ENCODE data around the gene KPTN. TPM values are rescaled to one million over a fixed set of nuclear protein-coding genes. Genes with fewer than 3 reads are reported as not detected.

The KPTN gene
- total and polyA plus RNA-seq, 12 donors = 2.9 to 121 (median 9.9) TPM

- H3K4me3 ChIP-seq = no peak overlapping the region
- 0 to 22% (median 20%) methylated on average over 2 to 6 of the region's 6 CpGs for WGBS, 4 donors
- H3K27ac ChIP-seq = no peak overlapping the region
- H3K4me1 ChIP-seq (replicated peaks in 1 of 2) = peaks cover 0 to 4% of the 10 kb centered on the region in 2 donors
- H3K9me3 ChIP-seq (replicated peaks in 1 of 3) = no peaks in the 10 kb centered on the region
- TF ChIP-seq, protein P1, sequence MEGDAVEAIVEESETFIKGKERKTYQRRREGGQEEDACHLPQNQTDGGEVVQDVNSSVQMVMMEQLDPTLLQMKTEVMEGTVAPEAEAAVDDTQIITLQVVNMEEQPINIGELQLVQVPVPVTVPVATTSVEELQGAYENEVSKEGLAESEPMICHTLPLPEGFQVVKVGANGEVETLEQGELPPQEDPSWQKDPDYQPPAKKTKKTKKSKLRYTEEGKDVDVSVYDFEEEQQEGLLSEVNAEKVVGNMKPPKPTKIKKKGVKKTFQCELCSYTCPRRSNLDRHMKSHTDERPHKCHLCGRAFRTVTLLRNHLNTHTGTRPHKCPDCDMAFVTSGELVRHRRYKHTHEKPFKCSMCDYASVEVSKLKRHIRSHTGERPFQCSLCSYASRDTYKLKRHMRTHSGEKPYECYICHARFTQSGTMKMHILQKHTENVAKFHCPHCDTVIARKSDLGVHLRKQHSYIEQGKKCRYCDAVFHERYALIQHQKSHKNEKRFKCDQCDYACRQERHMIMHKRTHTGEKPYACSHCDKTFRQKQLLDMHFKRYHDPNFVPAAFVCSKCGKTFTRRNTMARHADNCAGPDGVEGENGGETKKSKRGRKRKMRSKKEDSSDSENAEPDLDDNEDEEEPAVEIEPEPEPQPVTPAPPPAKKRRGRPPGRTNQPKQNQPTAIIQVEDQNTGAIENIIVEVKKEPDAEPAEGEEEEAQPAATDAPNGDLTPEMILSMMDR (IDR thresholded peaks at IDR 0.05) = no peak
- no peak for TF ChIP-seq POLR2A (IDR thresholded peaks at IDR 0.05)
- peaks cover 26% of the 10 kb centered on the region for H3K27me3 ChIP-seq
- intact Hi-C loops (cut with DNase I) = no loop called here
- DNase-seq = no peak
- no peaks in the 10 kb centered on the region for H3K36me3 ChIP-seq (replicated peaks in 1 of 2)
Measured at GRCh38 chr19:47469363-47469700, 14.7 kb downstream of the KPTN start.

DNA sequence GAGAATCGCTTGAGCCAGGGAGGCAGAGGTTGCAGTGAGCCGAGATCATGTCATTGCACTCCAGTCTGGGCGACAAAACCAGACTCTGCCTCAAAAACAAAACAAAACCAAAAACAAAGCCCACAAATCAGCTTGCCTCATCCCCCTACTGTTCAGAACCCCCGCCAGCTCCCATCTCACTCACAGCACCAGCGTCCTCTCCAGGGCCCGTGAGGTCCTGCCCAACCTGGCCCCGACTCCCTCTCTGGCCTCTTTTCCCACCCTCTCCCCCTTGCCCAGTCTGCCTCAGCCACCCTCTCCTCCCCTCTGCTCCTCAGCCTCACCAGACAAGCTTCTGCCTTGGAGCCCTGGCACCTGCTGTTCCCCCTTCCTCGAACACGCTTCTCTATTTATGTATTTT lies 16.1 kb downstream of the KPTN start:
- peaks cover 24% of the 10 kb centered on the region for H3K27me3 ChIP-seq
- no peak overlapping the region for H3K4me3 ChIP-seq
- intact Hi-C loops (cut with DNase I) = no loop called here
- H3K27ac ChIP-seq = no peak overlapping the region
- H3K36me3 ChIP-seq (replicated peaks in 1 of 2) = no peaks in the 10 kb centered on the region
- H3K4me1 ChIP-seq (replicated peaks in 1 of 2) = peaks cover 0 to 4% of the 10 kb centered on the region in 2 donors
- H3K9me3 ChIP-seq (replicated peaks in 1 of 3) = no peaks in the 10 kb centered on the region
- TF ChIP-seq POLR2A (IDR thresholded peaks at IDR 0.05) = no peak
- TF ChIP-seq, protein P1 (IDR thresholded peaks at IDR 0.05) = no peak
- DNase-seq = no peak
- 35 to 54% (median 42%) methylated on average over 9 of the region's 9 CpGs for WGBS, 4 donors

DNA sequence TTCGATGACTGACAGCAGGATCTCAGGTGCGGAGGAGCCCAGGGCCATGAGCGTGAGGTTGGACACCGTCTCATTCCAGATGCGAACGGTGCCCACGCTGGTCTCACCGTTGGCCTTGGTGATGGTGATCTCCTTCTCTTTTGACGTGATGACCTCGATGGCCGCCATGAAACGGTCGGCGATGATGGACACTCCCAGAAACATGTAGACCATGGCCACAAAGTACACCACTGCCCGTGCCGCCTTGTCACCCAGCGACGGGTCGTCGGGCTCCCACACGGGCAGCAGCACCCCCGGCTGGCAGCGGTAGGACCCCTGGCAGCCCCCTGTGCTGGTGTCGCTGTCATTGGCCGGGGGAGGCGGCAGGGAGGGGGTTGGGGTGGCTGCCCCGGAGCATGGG lies 18.1 kb downstream of the KPTN start:
- no peak for TF ChIP-seq POLR2A (IDR thresholded peaks at IDR 0.05)
- TF ChIP-seq, protein P1 (IDR thresholded peaks at IDR 0.05) = no peak
- Histone ChIP-seq H3K4me1 (replicated peaks in 1 of 2) (no peaks in the 10 kb centered on the region), H3K36me3 (replicated peaks in 1 of 2) (no peaks in the 10 kb centered on the region), H3K9me3 (replicated peaks in 1 of 3) (no peaks in the 10 kb centered on the region), H3K27ac (no peak overlapping the region), H3K27me3 (peaks cover 12% of the 10 kb centered on the region), H3K4me3 (no peak overlapping the region)
- no peak for DNase-seq
- intact Hi-C loops (cut with DNase I) = no loop called here
- 84 to 88% (median 88%) methylated on average over 18 to 27 of the region's 27 CpGs; no CpG with 5 or more reads in 1 of the 4 donors for WGBS, 4 donors

DNA sequence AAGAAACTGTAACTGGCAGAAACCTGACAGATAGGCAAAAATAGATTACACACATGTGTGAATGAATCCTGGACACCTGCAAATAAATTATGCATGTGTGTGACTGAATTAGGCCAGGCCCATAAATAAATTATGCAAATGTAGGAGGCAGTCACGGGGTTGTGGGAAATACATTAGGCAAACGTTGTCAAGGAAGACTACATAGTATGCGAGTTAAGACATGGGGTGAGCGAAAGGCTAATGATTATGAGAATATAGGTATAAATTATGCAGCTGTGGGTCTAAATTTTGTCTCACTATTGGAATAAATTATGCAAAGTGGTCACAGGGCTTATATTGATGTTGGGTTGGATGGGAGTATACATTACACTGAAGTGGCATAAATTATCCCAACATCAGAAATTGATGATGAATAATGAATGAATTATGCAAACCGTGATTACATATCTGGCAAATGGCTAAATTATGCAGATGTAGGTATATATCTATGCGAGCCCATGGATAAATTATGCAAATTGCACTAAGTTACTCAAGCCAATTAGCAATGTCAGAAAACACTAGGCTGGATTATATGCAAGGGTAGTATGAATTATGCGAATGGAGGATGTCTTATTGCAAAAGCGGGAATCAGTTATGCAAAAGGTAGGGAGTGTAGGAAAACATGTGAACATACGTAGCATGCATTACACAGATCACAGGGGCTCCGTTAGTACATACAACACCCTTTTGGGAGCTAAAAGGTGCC lies 19.2 kb downstream of the KPTN start:
- Histone ChIP-seq H3K27ac (no peak overlapping the region), H3K4me1 (replicated peaks in 1 of 2) (no peaks in the 10 kb centered on the region), H3K4me3 (no peak overlapping the region), H3K36me3 (replicated peaks in 1 of 2) (no peaks in the 10 kb centered on the region), H3K27me3 (peaks cover 23% of the 10 kb centered on the region), H3K9me3 (replicated peaks in 1 of 3) (no peaks in the 10 kb centered on the region)
- TF ChIP-seq, protein P1 (IDR thresholded peaks at IDR 0.05) = no peak
- TF ChIP-seq POLR2A (IDR thresholded peaks at IDR 0.05) = no peak
- intact Hi-C loops (cut with DNase I) = no loop called here
- DNase-seq = no peak
- WGBS, 4 donors = 65 to 77% (median 68%) methylated on average over 10 of the region's 10 CpGs
